ENCODE measurements around the gene SHMT2.

- TF ChIP-seq POLR2A (IDR thresholded peaks at IDR 0.05) (no peak), CTCF (IDR thresholded peaks at IDR 0.05) (no peak)
Observed at GRCh38 chr12:57208631-57209282, 20.8 kb upstream of the SHMT2 start.
